Measurements from ENCODE around the gene P2RY1. TPM values are rescaled to one million over a fixed set of nuclear protein-coding genes. Genes with fewer than 3 reads are reported as not detected.

The P2RY1 gene
- total and polyA plus RNA-seq, 9 of the 15 experiments (the other 6 are each of a cell fraction or from before 2014, with no cell fraction given) = 6.0 to 27.9 (median 18.4) TPM

- FAIRE-seq (no peak), ATAC-seq (no peak), DNase-seq (ENCODE audit: extremely low read depth in 1 of 4, low spot score in 3 of 4) (no peak)
- ChIA-PET CTCF (ENCODE audit: low intra/inter-chr PET ratio) (no interaction called here), POLR2A (interaction anchor here (0.6 to 1.7 kb wide), 3 partner anchors 10 to 18 kb away, joined by 3 to 4 read pairs (median 3); no protein-coding TSS in a partner anchor)
- H3K27me3 ChIP-seq (ENCODE audit: control insufficient read depth in 2 of 2, insufficient read depth in 2 of 2, low read length in 2 of 2) = no peaks in the 10 kb centered on the region
- no TSS peak for BruUV-seq (replicated peaks)
- H3K4me1 ChIP-seq (replicated peaks in 1 of 2; ENCODE audit: control insufficient read depth in 2 of 2, insufficient read depth in 2 of 2, low read length in 2 of 2) = peaks cover 13% of the 10 kb centered on the region in 2 experiments; a peak in 3 of 5 replicates
- TF ChIP-seq GTF2A2 (tag; IDR thresholded peaks at IDR 0.05) (no peak), MXI1 (IDR thresholded peaks at IDR 0.05; ENCODE audit: low read depth, low read length) (no peak), ZC3H4 (CRISPR knock-in tag; IDR thresholded peaks at IDR 0.05; ENCODE audit: borderline replicate concordance) (no peak), NFATC3 (IDR thresholded peaks at IDR 0.05) (no peak), BRF2 (IDR thresholded peaks at IDR 0.05; ENCODE audit: borderline replicate concordance, insufficient read depth, insufficient read length) (no peak), BCOR (IDR thresholded peaks at IDR 0.05) (no peak), BDP1 (IDR thresholded peaks at IDR 0.05; ENCODE audit: insufficient read depth, insufficient read length) (no peak), ZBTB2 (IDR thresholded peaks at IDR 0.05) (no peak), ZFP30 (CRISPR knock-in tag; IDR thresholded peaks at IDR 0.05; ENCODE audit: borderline replicate concordance) (no peak), RBM15 (IDR thresholded peaks at IDR 0.05; ENCODE audit: insufficient read depth, low read length) (no peak), SREBF2 (CRISPR knock-in tag; IDR thresholded peaks at IDR 0.05) (no peak)
- no peaks in the 10 kb centered on the region for H3K9me3 ChIP-seq (replicated peaks; ENCODE audit: control insufficient read depth, insufficient read depth, low read depth, low read length)
- WGBS (ENCODE audit: insufficient coverage, low coverage, missing lambda C conversion rate) = 22% methylated on average over 1 of the region's 1 CpG
- H3K4me3 ChIP-seq = 0 out of 2 replicates have a peak overlapping the region, but pooled peaks have one; percentile 68
- no peak overlapping the region for H3K27ac ChIP-seq (ENCODE audit: extremely low read depth, low read depth, low read length)
- H2AFZ ChIP-seq (ENCODE audit: low read depth, low read length) = no peak overlapping the region
- intact Hi-C loops (cut with micrococcal nuclease) = loop anchor here (5.0 kb wide), 3 partner anchors 73 to 128 kb away; no protein-coding TSS in a partner anchor
- peaks cover 73% of the 10 kb centered on the region for H3K79me2 ChIP-seq (ENCODE audit: control insufficient read depth, insufficient read depth, low read length)
- peaks cover 46% of the 10 kb centered on the region for H3K36me3 ChIP-seq (ENCODE audit: control insufficient read depth, insufficient read depth, low read length)
- in situ Hi-C loops (cut with MboI) = no loop called here
- no peak overlapping the region for H3K9ac ChIP-seq (ENCODE audit: insufficient read depth in 1 of 2, low read depth in 2 of 2, low read length in 2 of 2)
- H3K4me2 ChIP-seq (ENCODE audit: insufficient read depth, low read length) = peak overlapping the region; percentile 73
- H3K9me1 ChIP-seq (ENCODE audit: control insufficient read depth, insufficient read depth, low read length) = no peaks in the 10 kb centered on the region
- H4K20me1 ChIP-seq (replicated peaks; ENCODE audit: control insufficient read depth, insufficient read depth, low read length) = peaks cover 7% of the 10 kb centered on the region; the same call in 1 of the 2 replicates
Observed at GRCh38 chr3:152839511-152839910, 4.6 kb downstream of the P2RY1 start.
